NCI-H524 (cell line): Measurements from ENCODE around the gene AACS.
A peak's percentile ranks its signal among the peaks of the same experiment; 100 is the strongest.
"Not testable (repeated sequence)": the region's sequence is repeated elsewhere in the genome, so short reads cannot be mapped to it uniquely, and the experiment has no call there.

Experiments used
- DNase-seq, 2 experiments: peaks; one replicate each; lab custom pipeline; 2025; lab: John Stamatoyannopoulos, UW

The AACS gene

DNA sequence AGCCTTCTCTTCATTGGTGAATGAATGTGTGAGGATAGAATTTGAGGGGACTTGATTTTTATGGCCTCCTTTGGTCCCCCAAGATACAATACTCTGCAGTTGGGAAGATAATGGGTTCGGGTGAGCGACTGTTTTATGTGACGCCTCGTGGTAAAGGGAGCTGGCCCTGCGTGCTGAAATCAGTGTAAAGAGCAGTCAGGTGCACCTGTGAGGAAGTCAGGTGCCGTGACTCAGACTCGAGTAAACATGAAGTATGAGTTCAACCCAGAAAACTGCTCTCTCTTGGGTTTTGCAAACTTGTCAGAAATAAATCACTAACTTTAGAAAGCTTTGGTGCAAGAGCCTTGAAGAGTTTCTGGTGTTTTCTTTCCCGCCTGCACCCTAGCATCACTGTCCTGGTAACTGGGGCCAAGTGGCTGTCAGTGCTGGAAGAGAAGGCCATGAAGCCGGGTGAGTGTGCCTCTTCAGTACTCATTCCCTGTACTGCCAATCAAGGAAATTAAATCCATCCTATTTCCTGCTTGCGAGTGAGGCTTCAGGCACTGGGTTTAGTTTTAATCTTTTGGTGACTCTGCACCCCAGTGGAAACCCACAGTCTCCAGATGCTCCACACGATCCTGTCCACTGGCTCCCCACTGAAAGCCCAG lies 59.2 kb downstream of the AACS start:
- DNase-seq = no peak

DNA sequence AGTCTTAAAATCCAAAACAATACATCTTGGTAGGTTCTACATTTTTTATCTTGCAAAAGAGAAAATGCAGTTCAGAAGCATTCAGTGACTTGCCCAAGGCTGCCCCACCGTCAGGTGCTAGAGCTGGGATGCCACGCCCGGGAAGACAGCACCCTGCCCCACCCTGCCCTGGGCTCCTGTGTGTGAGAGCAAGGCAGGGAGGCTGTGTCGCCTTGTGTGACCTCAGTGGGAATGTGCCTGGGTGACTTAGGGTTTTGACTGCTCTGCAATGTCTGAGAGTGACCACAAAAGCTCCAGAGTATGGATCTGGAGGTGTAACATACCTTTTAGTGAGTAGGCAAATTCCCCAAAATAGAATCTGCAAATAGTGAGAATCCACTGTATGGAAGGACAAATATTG lies 60.0 kb downstream of the AACS start:
- no peak for DNase-seq

GRCh38 chr12:125128439-125129178 lies 63.4 kb downstream of the AACS start:
- DNase-seq = no peak

DNA sequence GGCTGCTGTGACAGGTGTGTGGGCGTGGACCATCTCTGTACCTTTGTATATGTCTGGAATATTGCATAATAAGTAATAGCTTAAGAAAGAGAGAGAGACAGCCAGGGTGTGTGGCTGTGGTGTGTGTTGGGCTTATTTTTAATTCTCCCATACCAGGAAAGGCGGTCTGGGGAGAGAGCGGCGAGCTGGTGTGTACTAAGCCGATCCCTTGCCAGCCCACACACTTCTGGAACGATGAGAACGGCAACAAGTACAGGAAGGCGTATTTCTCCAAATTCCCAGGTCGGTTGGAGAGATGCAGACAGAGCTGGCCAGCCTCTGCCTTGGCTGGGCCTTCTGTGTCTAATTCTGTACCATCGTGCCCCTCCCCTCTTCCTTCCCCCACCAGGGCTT lies 63.9 kb downstream of the AACS start:
- no peak for DNase-seq

DNA sequence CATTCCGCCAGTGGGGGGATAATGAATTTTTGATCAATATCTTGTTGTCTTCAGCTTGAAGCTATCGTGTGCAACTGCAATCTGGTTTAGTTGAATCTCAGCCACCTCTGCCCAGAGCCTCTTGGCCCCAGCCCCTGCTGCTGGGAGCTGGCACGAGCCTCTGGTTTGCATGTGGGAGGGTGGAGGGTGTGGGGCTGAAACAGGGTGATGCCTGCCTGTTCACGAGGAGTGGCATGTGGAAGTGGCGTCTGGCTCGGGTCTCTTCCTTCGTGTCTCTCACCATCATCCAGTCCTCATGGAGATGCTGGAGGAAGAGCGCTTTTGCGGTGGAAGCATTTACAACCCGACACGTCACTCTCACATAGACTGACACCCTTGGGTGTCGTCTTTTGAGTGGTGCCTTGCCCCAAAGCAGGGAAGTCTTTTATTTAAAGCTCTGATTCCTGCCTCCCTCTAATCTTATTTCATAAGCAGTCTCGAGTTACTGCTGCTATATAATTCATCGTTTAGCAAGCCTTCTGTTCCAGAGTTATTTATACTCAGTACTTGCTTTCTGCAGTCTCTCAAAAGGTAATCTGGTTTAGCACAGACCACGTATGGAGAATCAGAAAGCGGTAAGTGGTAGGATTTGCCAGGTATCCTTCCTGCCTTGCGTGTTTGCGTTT lies 64.5 kb downstream of the AACS start:
- peak in 1 of 2 experiments; percentile 5 for DNase-seq

- no peak for DNase-seq
These were observed 66.7 kb downstream of the AACS start for GRCh38 chr12:125131958-125132357.

GRCh38 chr12:125132698-125133400 lies 67.6 kb downstream of the AACS start:
- no peak for DNase-seq

DNA sequence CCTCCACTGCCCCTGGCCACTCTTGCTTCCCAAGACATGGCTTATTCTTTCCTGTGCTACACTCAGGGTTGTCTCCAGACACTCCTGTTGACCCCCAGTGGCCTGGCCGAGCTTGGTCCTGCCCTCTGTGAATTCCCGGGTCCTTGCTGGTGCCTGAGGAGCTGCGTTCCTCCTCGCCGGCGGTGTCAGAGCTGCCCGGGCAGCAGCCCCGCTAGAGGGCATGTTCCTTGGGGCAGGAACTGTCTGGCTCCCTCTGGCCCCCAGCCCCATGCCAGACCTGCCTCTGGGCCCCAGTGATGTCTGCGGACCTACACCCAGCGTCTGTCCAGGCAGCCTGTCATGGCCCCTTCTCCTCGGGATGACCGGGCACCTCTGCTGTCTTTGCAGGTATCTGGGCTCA lies 68.4 kb downstream of the AACS start:
- no peak for DNase-seq

GRCh38 chr12:125134576-125134975 lies 69.3 kb downstream of the AACS start:
- no peak for DNase-seq

DNA sequence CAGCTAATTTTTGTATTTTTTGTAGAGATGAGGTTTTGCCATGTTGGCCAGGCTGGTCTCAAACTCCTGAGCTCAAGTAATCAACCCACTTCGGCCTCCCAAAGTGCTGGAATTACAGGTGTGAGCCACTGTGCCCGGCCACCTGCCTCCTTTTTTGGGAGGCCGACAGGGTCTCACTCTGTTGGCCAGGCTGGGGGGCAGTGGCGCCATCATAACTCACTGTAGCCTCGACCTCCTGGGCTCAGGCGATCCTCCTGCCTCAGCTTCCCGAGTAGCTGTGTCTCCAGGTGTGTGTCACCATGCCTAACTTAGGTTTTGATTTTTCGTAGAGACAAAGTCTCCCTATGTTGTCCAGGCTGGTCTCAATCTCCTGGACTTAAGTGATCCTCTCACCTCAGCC lies 70.7 kb downstream of the AACS start:
- no peak for DNase-seq

DNA sequence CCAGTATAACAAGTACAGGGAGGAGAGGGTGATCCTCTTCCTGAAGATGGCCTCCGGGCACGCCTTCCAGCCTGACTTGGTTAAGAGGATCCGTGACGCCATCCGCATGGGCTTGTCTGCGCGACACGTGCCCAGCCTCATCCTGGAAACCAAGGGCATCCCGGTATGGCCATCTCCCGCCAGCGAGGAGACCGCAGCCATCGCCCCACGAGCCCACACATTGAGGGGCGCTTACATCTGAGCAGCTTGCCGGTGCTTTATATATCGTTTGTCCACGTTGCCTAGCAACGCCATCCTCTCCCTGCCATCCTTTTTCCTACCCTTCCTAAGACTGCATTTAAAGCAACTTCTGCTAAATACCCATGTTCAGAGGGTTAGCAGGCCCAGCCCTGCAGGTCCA lies 71.5 kb downstream of the AACS start:
- DNase-seq = no peak

GRCh38 chr12:125137766-125138344 lies 72.6 kb downstream of the AACS start:
- no peak for DNase-seq

DNA sequence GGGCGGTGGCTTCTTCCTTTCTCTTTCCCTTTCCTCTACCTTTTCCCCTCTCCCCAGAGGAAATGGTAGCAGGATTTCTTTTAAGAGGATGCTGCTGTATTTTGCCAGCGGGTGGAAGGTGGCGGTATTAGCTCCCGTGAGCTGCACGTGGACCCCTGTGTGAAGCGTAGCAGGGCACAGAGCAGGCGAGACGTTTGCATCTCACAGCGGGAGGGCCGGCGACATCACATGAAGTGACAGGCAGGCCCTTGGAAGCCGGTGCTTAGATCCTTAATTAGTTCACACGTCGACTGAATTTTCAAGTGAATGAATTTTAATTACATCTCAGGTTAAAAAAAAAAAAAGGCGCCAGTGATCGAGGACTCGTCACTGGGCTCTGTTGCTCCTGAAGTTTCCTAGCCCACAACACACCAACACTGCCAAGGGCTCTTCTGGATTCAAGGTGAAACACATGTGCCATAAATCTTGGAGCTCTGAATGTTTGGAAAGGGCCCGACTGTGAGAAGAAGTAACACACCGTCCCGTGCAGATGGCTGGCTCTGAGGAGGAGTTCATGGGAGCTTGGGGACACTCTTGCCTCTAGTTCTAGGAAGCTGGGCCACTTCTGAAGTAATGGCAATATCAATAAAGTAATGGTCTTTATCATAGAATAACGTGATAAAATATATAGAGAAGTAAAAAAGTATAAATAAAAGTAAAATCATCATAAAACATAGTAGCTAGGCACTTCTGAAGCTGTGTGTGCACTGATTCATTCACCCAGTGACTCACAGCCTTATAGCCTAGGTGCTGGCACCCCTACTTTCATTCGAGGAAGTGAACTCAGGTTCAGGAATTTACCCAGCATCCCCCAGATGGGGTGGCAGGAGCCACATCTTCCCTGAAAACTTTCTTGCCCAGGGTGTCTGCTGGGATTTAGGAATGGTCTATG lies 75.3 kb downstream of the AACS start:
- no peak for DNase-seq

DNA sequence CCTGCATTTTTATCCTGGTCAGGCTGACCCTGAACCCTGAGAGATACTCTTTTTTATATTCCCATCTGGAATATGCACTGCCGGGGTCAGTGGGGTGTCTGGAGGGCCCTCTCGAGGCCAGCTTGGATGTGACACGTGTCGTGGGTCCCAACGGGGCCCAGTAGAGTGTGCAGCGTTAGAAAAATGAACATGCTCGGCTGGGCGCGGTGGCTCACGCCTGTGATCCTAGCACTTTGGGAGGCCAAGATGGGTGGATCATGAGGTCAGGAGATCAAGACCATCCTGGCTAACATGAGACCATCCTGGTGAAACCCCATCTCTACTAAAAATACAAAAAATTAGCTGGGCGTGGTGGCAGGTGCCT lies 76.0 kb downstream of the AACS start:
- DNase-seq = not testable (repeated sequence)

GRCh38 chr12:125142601-125143000 lies 77.4 kb downstream of the AACS start:
- DNase-seq = no peak

- no peak for DNase-seq
These were observed 78.3 kb downstream of the AACS start for GRCh38 chr12:125143491-125143890.

DNA sequence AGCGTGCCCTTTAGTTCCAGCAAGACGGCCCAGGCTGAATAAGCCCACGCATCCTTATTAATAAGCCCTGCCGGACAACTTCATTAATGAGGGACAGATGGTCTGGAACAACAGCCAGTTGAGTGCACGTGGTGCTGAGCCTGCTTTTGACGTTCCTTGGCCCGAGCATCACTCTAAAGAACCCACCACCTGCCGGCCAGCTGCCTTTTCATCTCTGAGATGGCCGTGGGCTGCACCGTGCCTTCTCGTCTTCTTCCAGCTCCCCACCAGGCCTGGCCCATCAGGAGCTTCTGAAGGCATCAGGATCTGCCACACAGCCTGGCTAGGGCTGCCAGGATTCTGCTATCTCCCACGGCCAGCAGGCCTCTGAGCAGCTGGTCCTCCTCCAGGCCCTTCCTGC lies 80.0 kb downstream of the AACS start:
- DNase-seq = peak; percentile 93 to 98

DNA sequence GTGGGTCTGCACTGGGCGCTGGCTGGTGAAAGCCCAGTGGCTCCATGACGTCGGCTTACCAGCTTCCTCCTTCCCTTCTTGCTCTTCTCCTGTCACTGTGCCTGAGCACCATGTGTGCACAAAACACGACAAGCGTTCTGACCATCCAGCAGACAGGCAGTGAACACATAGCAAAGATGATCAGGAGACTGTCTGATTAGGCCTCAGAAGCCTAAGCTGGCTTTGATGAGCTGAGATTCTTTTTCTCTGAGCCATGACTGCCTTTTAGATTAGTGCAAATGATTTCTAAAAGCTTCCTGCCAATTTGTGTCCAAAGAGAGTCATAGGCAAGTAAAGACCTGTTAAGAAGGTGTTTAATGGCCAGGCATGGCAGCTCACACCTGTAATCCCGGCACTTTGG lies 83.1 kb downstream of the AACS start:
- DNase-seq = no peak

DNA sequence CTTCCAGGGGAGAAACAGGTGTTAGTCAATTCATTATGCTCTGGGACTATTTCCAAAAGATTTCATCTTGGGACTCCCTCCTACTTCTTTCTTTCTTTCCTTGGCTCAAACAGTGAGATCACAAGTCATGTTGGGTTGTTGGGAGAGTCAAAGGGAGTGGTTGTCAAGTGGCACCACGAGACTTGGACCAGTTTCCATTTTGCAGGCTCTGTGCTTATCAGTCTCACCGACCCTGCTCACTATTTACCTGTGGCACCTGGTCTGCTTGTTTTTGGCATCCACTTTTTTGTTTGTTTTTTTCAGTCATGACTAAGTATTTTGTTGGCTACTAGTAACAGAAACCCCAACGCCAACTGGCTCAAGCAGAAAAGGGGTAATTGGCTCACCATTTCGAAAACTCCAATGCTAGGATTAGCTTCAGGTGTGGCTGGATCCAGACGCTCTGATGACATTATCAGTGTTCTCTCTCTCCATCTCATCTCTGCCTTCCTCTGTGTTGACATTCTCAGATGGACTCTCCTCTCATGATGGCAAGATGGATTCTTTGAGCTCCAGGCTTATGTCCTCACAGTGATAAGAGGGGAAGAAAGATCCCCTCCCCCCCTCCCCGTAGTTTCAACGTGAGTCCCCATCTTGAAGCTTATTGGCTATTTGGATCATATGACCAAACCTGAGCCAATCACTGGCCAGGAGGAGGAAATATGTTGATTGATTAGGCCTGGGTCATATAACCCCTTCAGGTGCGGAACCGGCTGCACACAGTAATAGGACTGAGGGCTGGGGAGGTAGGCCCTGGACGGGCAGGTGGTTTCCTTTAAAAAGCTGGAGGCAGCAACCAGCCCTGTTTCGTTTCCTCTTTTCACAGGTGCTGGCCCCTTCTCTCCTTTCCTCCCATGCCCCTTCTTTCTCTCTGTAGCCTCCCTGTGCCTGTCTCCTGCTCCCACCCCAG lies 84.2 kb downstream of the AACS start:
- DNase-seq = no peak

- no peak for DNase-seq
These were observed 86.0 kb downstream of the AACS start for GRCh38 chr12:125151284-125151683.
